GM19328 (cell line): ENCODE measurements around the gene TJAP1.
"Not testable (repeated sequence)": the region's sequence is repeated elsewhere in the genome, so short reads cannot be mapped to it uniquely, and the experiment has no call there.

Experiments used
- ATAC-seq: cut with Tn5 transposase; IDR thresholded peaks from one replicate; pipeline ENCODE4 v1.9.1; 2021; ENCODE audit warnings: mild to moderate bottlenecking, moderate library complexity; ENCODE audit not compliant: unreplicated experiment

TJAP1 gene

DNA sequence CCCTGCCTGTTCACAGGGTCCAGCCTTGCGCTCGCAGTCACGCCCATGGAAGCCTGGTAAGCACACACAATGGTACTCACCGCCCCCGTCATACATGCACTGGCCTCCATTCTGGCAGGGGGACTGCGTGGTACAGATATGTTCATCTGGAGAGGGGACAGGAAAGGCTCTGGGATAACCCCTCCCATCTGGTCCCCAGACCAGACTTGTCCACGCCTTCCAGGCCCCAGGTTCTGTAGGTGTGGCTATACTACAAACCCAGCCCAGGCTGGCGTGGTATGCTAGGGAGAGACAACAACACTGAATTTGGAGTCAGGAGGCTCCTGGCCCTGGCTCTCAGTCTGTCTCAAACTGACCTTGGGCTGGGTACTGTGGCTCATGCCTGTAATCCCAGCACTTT is 25.4 kb upstream of the TJAP1 start:
- no peak for ATAC-seq

DNA sequence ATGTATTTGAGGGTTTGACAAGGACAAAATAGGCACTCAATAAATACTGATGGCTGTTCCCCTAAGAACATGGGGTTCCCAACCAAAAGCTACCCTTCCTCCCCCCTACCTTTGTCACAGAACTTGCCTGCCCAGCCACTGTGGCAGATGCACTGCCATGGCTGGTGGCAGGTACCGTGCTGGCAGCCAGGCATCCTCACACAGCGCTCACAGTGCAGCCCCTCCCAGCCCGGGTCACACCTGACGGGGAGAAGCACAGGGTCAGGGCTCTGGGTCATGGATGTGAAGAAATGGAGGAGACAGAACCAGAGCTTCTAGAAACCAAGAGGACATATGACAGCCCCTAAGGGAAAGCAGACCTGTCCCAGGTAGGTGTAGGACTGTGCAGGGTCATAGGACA is 24.5 kb upstream of the TJAP1 start:
- no peak for ATAC-seq

DNA sequence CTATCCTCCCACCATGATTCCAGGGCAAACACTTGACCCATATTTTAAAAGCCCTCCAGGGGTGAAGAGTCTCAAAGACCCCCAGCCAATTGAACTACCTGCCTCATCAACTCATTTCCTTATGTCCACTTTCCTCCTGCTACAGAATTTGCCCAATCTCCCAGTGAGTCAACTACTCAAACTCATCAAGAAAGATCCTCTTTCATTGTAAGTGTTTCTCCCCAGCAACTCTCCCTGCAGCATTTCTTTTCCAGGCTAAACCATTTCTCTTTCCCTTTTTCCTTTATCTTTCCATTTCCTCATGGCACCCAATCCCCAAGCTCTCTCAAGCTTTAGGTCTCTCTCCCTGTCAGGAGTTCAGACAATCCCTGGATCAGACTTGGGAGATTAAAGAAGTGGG is 23.5 kb upstream of the TJAP1 start:
- no peak for ATAC-seq

DNA sequence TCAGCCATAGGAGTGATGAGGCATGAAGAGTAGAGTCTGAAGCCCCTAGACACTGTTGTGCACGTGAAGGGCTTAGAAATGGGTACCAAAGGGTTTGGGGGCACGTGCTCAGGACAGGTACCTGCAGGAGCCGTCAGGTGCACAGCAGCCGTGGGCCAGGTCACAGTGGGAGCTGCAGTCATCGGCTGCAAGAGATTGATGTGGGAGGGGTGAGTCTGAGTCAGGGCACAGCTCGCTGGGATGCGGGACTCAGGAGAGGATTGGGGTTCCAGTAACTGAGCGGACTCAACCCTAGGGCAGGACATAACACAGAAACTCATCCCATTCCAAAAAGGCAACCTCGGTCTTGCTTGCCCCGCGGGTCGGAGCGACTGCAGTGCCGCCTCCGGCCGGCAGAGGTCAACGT is 23.1 kb upstream of the TJAP1 start:
- no peak for ATAC-seq

DNA sequence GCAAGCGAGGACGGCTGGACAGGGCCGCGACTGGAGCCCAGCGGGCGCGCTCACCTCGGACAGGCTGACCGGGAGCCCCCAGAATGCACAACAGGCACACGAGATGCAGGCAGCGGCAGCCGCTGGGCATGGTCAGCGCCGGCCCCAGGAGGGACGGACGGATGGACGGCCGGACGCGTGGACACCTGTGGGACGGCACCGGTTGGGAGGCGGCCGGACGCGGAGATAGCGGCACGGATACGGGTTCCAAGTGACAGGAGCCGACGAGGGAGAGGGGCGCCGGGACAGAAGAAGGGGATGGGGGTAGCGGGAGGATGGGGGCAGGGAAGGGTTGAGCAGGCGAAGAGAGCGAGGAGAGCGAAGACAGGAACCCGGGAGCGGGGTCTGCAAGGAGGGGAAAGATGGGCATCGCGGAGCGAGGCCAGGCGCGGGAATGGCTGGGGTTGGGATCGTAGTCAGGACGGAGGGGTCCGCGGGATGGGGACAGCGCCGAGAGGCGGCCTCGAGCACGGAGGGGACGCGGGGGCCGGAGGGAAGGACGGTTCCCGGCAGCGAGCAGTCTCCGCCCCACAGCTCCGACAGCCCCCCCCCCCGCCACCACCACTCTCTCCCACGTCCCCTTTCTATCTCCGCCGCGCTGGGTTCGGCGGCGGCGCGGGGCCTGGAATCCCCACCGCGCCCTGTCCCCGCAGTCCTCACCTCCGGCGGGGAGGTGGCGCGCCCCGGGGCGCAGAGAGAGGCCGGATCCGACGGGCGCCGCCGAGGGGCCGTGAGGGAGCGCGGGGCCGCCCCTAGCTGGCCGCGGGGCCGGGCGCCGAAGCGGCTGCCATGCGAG is 22.5 kb upstream of the TJAP1 start:
- ATAC-seq = no peak

DNA sequence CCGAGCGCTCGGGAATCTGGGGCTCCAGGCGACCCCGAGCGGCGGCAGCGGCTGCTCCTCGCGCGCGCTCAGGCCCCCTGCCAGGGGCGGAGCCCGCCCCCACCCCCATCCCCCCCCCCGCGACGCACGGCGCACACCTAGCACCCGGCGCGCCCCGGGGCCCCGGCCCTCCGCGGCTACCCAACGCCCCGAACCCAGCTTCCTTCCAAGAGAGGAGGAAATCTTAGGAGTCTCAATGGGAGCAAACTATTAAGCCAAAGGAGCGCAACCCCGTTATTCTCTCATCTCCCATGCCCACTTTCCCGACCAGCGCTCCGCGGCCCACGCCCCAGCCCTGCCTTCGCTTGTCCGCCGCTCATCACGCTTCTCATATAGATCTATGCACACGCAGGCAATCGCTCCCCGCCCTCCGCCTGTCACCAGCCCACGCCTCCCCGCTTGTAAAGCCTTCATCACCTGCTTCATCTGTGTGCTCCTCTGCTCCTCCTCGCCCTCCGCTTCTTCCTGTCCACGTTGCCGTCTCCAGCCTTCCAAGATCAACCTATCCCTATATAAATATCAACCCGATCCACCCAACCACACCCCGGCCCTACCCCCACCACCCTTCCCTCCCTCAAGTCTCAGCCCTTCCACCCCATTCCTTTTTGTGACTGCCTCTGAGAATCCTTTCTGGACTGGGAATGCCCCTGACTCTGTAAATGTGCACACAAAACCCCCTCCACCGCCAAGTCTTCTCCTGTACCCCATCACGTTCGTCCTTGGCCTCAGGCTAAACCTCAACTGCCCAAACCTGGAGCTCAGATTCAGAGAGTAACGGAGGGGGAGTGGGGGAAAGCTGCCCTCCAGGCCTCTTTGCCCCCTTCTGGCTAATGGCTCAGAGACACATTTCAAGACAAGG is 21.6 kb upstream of the TJAP1 start, which contains the start of gene DLK2:
Gene DLK2, minus strand, starts transcription at position 18 of the 898 bp plus-strand sequence. CDS start 723 bp downstream, outside the sequence.
- ATAC-seq = no peak

DNA sequence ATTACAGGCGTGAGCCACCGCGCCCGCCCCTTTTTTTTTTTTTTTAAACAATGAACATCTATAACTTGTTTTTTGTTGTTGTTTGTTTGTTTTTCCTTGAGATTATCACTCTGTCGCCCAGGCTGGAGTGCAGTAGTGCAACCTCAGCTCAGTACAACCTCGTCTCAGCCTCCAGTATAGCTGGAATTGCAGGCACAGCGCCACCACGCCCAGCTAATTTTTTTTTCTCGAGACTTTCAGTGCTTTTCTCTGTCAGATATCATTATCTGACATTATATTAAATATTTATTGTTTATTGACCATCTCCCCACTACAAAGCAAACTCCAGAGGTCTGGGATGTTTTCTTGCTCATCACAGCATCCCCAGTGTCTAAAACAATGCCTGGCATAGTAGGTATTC is 19.7 kb upstream of the TJAP1 start:
- no peak for ATAC-seq

DNA sequence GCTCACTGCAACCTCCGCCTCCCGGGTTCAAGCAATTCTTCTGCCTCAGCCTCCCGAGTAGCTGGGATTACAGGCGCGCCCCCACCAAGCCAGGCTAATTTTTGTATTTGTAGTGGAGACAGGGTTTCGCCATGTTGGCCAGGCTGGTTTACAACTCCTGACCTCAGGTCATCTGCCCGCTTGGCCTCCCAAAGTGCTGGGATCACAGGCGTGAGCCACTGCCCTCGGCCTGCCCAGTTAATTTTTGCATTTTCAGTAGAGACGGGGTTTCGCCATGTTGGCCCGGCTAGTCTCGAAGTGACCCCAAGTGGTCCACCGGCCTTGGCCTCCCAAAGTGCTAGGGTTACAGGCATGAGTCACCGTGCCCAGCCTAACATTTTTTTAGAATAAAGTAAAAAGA is 19.2 kb upstream of the TJAP1 start:
- not testable (repeated sequence) for ATAC-seq

DNA sequence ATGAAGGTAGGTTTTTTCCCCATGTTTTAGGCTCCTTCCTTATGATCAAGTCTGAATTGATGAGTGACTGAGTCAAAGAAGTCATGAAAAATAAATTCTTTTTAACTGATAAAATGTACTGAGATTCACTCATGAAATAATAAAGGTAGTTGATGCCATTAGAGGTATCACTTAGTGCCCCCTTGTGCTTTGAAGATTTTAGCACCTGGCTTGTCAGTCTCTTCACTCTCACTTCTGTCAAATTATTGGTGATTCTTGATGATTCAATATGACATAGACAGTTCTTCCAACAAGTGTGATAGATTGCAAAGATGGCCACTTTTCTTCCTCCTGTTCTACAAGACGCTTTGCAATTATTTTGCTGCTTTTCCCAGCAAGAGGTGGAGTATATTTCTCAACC is 17.8 kb upstream of the TJAP1 start:
- no peak for ATAC-seq

DNA sequence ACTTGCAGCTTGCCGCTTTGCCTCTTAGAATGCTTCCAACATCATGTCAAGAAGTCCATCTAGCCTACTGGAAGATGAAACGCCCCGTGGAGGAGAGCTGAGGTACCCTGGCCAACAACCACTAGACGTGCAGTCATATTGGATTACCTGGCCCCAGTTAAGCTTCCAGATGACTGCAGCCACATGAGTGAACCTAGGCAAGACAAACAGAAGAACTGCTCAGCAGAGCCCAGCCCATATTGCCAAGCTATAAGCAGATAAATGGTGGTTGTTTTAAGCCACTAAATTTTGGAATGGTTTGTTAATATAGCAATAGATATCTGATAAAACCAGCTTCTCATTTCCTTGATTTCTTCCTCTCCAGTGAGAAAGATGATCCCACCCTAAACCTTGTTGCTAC is 17.3 kb upstream of the TJAP1 start:
- no peak for ATAC-seq

DNA sequence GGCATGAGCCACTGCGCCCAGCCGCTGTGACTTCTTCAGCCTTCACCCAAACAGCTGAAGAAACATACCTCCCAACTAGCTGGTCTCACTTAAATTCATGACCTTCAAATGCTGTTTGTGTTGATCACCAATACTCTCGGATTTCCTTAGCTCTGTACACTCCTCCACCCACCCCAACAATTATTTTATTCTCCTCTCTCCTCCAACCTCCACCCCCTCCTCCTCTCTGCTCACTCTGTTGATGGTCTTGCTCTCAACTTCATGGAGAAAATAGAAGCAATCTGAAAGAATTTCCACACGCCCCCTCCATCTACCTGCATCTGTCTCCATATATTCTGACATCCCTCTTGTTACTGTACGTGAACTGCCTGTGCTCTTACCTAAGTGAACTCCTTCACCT is 15.4 kb upstream of the TJAP1 start:
- no peak for ATAC-seq

DNA sequence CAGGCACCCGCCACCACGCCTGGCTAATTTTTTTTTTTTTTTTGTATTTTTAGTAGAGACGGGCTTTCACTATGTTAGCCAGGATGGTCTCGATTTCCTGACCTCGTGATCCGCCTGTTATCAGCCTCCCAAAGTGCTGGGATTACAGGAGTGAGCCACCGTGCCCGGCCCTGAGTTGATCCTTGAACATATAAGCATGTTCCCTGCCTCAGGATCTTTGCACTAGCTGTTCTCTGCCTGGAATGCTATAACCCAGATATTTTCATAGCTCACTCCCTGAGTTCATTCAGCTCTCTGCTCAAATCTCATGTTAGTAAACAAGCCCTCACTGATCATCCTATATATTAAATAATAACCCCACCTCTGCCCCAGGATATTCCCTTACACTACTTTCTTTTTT is 13.0 kb upstream of the TJAP1 start:
- no peak for ATAC-seq

DNA sequence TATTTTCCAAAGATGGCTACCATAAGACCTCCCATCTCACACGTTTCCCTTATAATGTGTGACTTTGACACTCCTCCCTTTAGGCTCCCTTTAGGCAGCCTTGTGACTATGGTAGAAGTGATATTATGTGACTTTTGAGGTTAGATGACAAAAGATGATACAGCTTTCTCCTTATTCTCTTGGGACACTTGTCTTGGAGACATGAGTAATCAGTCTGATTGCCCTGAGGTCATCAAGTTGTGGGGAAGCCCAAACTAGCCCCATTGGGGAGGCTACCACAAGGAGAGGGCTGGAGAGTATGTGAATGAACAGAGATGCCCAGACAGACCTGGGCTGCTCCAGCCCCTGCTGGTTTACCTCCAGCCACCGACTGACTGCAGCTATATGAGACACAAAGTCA is 11.4 kb upstream of the TJAP1 start:
- ATAC-seq = no peak

DNA sequence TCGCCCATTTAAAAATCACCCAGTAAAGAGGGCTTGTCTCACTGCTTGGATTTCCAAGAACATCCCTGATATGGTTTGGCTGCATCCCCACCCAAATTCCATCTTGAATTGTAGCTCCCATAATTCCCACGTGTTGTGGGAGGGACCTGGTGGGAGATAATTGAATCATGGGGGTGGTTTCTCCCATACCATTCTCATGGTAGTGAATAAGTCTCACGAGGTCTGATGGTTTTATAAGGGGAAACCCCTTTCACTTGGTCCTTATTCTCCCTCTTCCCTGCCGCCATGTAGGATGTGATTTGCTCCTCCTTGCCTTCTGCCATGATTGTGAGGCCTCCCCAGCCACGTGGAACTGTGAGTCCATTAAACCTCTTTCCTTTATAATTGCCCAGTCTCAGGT is 10.1 kb upstream of the TJAP1 start:
- not testable (repeated sequence) for ATAC-seq

DNA sequence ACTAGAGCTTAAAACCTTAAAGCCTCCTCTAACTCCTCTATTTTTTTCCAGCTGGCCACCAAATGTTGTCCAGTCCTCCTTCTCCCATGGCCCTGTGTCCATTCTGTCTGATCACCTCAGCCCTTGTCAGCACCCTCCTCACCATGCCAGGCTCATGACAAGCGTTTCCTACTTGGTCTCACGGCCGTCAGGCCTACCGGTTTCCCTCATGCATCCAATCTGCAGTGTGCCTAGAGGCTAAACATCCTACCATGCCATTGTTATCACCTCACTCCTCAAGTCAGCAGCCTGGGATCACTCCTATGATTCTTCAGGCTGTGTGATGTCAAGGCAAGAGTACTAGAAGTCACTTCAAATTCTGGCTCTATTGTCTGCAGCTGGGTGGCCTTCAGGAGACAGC is 9.6 kb upstream of the TJAP1 start:
- ATAC-seq = no peak

DNA sequence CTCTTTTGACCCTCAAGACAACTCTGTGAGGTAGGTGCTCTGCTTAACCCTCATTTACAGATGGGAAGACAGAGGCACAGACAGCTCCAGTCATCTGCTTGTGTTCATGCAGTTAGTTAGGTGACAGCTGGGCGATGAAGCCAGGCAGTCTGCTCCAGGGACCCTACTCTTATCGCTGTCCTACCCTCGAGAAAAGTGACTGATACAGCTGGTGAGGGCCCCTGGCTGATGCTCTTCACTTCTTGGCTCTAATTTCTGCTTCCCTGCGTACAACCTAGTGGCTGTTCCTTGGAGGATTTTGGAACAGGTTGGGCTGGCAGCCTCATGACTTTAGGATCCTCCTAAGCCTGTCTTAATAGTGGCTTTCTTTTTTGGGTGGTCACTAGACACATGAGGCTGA is 9.1 kb upstream of the TJAP1 start:
- no peak for ATAC-seq

DNA sequence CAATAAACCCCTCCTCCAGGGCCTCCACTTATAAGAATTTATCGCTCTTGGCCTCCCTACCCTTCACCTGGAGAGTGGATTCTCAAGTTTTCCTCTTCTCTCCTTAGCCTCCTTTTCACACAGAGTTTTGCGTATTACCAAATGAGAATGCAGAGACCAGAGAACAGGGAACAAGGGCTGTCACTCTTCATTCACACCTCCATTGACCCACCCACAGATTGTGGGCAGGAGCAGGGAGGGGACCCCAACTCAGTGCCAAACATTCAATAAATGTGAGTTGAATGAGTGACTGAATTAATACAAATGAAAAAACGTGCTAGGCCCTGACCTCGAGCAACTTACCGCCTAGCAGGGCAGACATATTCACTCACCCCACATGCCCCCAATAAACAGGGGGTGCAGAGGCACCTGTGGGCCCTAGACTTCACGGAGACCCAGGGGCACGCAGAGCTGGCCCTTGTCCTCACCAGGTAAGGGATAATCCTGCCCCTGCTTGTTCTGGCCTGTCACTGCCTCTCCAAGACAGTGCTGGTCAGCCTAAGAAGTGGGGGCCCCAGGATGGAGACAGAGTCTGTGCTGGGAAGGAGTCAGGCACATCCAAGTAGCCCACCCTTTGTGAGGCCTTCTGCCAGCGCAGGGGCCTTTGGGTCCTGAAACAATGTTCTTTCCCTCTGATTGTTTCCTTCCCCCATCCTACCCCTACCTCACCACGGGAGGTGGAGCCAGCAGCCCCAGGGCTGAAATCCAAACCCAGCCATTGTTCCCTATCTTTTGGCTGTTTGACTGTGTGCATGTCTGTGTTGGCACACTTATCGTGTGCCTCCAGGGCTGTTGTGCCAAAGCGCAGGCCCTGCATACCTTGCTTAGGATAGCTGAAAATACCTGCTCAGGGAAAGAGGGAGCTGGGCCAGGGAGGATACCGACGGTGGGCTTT is 8.4 kb upstream of the TJAP1 start:
- ATAC-seq = no peak

DNA sequence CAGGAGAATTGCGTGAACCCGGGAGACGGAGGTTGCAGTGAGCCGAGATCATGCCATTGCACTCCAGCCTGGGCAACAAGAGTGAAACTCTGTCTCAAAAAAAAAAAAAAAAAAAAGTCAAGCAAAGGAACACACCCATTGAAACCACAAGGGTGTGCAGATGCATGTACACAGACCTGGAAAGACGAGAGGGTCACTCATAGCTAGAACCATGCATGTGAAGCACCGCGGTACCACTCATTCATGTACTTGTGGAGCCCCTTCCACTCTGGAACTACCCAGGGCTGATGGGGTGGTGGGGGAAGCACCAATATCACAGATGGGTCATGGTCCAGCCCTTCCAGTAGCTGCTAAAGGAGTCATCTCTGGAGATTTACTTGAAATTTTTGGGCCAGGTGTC is 7.4 kb upstream of the TJAP1 start:
- ATAC-seq = no peak

DNA sequence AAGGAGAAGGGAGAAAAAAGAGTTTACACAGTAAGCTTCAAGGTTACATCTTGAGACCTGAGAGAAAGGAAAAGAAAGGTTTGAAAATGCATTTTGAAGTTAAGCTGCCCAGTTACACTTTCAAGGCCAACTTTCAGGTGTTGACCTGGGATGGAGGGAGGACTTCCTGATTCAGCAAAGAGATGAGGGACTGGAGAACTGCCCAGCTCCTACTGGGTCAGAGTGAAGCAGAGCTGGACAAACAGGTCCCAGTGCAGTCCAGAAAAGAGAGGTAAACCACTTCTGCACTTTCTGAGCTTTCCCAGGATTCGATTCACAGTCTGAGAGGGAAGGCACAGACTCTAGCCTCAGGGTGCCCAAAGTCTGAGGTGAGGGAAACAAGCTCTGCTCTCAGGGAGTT is 6.0 kb upstream of the TJAP1 start:
- ATAC-seq = no peak

DNA sequence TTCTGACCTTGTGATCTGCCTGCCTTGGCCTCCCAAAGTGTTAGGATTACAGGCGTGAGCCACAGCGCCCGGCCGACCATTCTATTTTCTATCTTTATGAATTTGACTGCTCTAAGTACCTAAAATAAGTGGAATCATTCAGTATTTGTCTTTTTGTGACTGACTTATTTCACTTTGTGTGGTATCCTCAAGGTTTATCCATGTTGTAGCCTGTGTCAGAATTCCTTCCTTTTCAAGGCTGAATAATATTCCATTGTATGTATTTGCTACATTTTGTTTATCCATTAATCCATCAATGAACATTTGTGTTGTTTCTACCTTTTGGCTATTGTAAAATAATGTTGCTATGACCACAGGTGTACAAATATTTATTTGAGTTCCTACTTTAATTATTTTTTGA is 4.9 kb upstream of the TJAP1 start:
- no peak for ATAC-seq

DNA sequence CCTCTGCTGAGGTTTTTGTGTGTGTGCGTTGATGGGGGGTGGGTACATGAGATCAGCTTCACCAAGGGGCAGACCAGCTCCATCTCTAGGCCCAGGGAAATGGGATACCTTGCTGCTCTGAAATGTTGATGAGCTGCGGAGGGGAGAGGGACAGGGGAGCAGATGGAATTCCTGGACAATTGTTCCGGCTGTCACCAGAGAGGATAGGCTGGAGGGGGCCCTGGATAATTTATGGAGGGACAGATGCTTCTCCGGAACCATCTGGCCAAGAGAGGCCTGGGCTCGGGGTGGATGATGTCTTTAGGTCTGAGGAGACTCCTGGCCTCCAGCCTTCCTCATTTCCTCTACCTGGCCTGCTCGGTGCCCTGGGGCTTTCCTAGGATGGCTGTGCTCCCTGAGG is 1.9 kb upstream of the TJAP1 start:
- ATAC-seq = no peak
